Measurements from ENCODE around the gene ADAMTS9.
"Not testable (repeated sequence)": the region's sequence is repeated elsewhere in the genome, so short reads cannot be mapped to it uniquely, and the experiment has no call there.

Gene ADAMTS9

DNA sequence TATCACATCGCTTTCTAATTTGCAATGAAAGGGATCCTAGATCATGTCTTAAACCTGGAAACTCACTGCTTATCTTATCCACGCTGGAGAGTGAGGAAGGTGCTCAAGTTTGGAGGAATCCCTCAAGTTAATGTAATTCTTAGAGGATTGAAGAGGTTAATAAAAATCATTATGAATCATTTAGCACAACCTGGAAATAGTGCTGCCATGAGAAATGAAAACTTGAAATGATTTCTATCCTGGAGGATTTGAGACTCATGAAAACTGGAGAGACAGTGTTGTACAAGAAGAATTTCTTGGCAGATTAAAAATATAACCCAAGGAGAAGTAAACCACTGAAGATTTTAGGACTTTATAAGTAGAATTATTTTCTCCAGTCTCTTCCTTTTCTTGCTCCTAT, 125.9 kb downstream of the ADAMTS9 start:
- no peak for DNase-seq

- DNase-seq = no peak
Observed at GRCh38 chr3:64561325-64561843, 126.4 kb downstream of the ADAMTS9 start.

GRCh38 chr3:64560791-64561190, 127.0 kb downstream of the ADAMTS9 start:
- no peak for DNase-seq

GRCh38 chr3:64559588-64559987, 128.2 kb downstream of the ADAMTS9 start:
- no peak for DNase-seq

DNA sequence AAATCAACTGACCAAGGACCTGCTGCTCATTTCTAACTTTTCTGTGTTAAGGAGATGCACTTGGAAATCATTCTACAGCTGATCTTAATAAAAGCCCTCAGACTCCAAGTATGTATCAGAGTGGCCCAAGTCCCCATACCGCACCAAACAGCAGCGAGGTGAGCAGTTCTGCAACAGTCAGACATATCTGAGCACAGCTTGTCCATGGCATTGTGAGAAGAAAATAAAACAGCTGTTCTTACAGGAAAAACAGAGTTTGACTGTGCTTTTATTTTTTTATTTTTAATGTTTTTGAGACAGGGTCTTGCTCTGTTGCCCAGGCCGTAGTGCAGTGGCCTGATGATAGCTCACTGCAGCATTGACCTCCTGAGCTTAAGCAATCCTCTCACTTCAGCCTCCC, 131.8 kb downstream of the ADAMTS9 start:
- no peak for DNase-seq

GRCh38 chr3:64555351-64555750, 132.4 kb downstream of the ADAMTS9 start:
- DNase-seq = no peak

DNA sequence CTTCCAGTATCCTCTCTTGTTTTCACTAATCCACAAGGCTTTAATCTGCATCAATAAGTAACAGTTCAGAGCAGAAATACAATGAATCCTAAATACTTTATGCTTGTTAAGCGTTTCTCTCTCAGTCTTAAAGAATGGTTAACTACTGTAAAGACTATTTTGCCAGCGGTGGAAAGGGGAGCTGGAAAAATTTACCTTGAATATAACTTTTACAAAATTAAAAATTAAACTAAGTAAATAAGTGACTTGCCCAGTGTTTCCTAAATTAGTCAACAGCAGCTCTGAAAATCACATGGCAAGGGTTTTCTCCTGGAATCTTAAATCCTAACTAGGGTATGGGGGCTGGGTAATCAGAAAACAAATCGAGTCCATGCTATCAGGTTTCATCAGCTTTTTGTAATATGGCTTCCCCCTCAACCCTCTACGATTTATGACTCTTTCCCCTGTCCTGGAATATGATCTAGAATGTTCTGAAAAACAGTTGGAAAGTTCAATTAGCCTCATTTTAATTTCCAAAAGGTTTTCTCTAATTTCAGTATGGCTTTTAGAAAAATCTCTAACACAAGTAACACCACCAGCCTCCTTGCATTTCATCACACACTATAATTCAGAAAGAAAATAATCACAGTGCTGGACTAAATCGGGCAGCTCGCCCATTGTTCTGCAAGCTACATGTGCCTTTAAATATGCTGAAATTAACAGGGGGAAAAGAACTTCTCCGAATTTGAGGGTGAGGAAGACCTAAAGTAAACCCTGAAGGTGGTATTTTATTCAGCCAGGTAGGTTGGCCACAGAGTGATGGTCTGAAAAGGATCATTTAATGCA, 133.5 kb downstream of the ADAMTS9 start:
- no peak for DNase-seq

DNA sequence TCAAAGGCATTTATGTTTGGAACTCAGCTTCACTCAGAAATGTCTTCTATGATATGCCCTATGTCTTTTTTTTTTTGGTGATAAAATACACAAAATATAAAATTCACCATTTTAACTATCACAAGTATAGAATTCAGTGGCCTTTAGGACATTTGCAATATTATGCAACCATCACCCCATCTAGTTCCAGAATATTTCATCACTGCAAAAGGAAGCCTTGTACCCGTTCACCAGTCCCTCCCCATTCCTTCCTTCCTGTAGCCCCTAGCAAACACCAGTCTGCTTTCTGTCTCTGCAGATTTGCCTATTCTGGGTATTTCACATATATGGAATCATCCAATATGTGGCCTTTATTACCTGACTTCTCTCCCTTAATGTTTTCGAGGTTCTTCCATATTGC, 134.8 kb downstream of the ADAMTS9 start:
- no peak for DNase-seq

- no peak for DNase-seq
Observed at GRCh38 chr3:64552160-64552559, 135.6 kb downstream of the ADAMTS9 start.

GRCh38 chr3:64551697-64552096, 136.1 kb downstream of the ADAMTS9 start:
- no peak for DNase-seq

DNA sequence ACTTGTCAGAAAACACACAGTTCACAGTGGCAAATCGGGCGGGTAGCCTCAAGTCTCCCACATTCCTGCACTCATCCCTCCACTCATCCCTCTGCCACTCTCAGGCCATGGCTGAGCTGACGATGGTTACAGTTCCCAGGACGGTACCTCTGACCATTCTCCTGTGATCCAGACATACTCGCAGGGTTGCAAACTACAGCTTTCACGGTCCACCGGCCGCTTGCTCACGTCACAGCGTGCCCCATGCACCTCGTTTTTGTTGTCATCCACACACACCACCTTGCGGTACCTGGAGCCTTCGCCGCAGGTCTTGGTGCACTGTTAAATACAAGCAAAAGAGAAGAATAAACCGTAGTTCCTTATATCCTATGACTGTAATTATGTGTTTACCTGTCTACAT, 137.1 kb downstream of the ADAMTS9 start:
- no peak for DNase-seq

GRCh38 chr3:64549869-64550268, 137.9 kb downstream of the ADAMTS9 start:
- DNase-seq = no peak

- no peak for DNase-seq
Observed at GRCh38 chr3:64548200-64548889, 139.5 kb downstream of the ADAMTS9 start.

- no peak for DNase-seq
Observed at GRCh38 chr3:64546856-64547255, 140.9 kb downstream of the ADAMTS9 start.

DNA sequence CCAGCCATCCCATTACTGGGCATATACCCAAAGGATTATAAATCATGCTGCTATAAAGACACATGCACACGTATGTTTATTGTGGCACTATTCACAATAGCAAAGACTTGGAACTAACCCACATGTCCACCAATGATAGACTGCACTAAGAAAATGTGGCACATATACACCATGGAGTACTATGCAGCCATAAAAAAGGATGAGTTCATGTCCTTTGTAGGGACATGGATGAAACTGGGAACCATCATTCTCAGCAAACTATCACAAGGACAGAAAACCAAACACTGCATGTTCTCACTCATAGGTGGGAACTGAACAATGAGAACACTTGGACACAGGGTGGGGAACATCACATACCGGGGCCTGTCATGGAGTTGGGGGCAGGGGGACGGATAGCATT, 142.6 kb downstream of the ADAMTS9 start:
- DNase-seq = not testable (repeated sequence)

- no peak for DNase-seq
Observed at GRCh38 chr3:64541803-64542202, 146.0 kb downstream of the ADAMTS9 start.

DNA sequence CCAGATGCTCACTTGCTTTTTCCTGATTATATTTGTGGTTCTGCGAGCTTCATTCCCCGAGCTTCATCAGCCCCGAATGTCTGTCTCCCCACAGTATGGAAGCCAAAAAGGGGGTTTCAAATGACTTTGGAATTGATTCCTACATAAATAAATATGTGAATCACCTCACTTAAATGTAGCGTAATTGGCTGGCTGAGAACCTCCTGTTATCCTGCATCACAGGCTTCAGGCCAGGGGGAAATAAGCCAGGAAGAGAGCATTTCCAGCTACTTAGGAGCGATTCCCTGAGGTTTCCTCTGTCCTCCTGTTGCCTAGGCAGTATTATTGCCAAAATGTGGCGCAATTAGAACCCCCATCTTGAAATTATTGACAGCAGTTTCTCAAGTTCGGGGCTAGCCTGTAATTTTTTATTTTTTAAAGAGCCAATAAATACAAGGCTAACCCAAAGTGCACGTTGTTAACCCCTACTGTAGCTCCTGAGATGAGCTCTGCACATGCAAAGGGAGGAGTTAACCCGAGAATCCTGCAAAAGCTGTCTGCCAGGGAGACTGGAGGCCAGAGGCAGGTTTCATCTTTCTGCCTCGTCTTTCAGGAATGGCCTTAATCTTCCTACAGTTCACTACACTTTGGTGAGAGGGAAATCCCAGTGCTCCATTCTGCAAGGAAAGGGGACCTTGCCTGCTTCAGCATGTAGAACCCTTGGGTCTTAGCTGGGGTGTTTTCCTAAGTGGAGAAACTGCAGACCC, 148.2 kb downstream of the ADAMTS9 start:
- DNase-seq = no peak

- no peak for DNase-seq
Observed at GRCh38 chr3:64536166-64536565, 151.6 kb downstream of the ADAMTS9 start.

- peak; percentile 4 for DNase-seq
Observed at GRCh38 chr3:64533617-64534317, 154.0 kb downstream of the ADAMTS9 start.

DNA sequence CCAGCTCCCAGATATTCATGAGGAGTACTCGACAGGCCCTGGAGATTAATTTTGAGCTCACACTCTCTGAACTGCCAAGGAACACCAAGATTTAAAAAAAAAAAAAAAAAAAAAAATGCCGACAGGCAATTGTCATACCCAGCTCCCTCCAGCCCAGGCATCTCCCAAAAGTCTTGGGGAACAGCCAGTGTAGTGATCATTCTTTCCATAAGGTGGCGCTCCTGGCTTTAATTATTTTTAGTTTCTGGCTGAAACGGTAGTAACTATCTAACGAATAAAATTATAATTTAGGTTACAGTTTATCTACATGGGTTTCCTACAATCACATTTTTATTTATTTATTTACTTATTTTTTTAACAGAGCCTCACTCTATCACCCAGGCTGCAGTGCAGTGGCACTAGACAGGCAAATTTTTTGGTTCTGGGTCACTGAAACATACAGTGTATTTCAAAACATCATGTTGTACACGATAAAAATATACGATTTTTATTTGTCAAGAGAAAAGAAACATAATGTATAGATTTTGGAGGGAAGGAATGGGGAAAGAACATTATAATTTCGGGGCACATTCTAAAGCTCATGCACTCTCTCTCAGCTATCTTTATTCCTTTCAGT, 157.3 kb downstream of the ADAMTS9 start:
- no peak for DNase-seq

GRCh38 chr3:64523324-64523723, 164.5 kb downstream of the ADAMTS9 start:
- DNase-seq = no peak

DNA sequence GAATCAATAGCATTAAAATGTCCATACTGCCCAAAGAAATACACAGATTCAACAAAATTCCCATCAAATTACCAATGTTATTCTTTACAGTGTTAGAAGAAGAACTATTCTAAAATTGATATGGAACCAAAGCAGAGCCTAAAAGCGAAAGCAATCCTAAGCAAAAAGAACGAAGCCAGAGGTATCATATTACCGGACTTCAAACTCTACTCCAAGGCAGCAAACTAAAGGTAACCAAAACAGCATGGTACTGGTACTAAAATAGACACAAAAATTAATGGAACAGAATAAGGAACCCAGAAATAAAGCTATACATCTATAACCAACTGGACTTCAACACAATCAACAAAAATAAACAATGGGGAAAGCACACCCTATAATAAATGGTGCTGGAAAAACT, 167.5 kb downstream of the ADAMTS9 start:
- DNase-seq = no peak
